ENCODE data around the gene ACSS1. TPM values are rescaled to one million over a fixed set of nuclear protein-coding genes. Genes with fewer than 3 reads are reported as not detected.

Gene ACSS1
- total RNA-seq, 1 experiment from 2014 or later = 0.51 TPM

- ChIA-PET POLR2A (interaction anchor here (0.7 kb wide), 1 partner anchor 181 kb away, joined by 3 read pairs; no protein-coding TSS in a partner anchor), CTCF (interaction anchor here (0.6 kb wide), 1 partner anchor 566 kb away, joined by 4 read pairs; no protein-coding TSS in a partner anchor)
- Mint-ChIP-seq H3K27ac (ENCODE audit: low read depth, unreplicated experiment) (no peak overlapping the region), H3K4me1 (ENCODE audit: insufficient read depth, unreplicated experiment) (no peaks in the 10 kb centered on the region), H3K9me3 (ENCODE audit: unreplicated experiment) (peaks cover 13% of the 10 kb centered on the region), H3K36me3 (ENCODE audit: insufficient read depth, unreplicated experiment) (peaks cover 69% of the 10 kb centered on the region), H3K4me3 (ENCODE audit: unreplicated experiment) (no peak overlapping the region), H3K27me3 (ENCODE audit: insufficient read depth, unreplicated experiment) (no peaks in the 10 kb centered on the region)
- BruUV-seq (replicated peaks) = no TSS peak
- DNase-seq (ENCODE audit: unreplicated experiment) = no peak
- TF ChIP-seq CTCF (IDR thresholded peaks at IDR 0.05; ENCODE audit: unreplicated experiment) = no peak
- intact Hi-C loops (cut with micrococcal nuclease) = no loop called here
Measured at GRCh38 chr20:24971376-24972101, 86.4 kb downstream of the ACSS1 start.

GRCh38 chr20:24970754-24971153 is 87.2 kb downstream of the ACSS1 start:
- no peak for DNase-seq (ENCODE audit: unreplicated experiment)
- intact Hi-C loops (cut with micrococcal nuclease) = no loop called here
- no peak overlapping the region for H3K27ac Mint-ChIP-seq (ENCODE audit: low read depth, unreplicated experiment)
- no peaks in the 10 kb centered on the region for H3K27me3 Mint-ChIP-seq (ENCODE audit: insufficient read depth, unreplicated experiment)
- H3K36me3 Mint-ChIP-seq (ENCODE audit: insufficient read depth, unreplicated experiment) = peaks cover 69% of the 10 kb centered on the region
- no TSS peak for BruUV-seq (replicated peaks)
- H3K4me3 Mint-ChIP-seq (ENCODE audit: unreplicated experiment) = no peak overlapping the region
- TF ChIP-seq CTCF (IDR thresholded peaks at IDR 0.05; ENCODE audit: unreplicated experiment) = no peak
- H3K4me1 Mint-ChIP-seq (ENCODE audit: insufficient read depth, unreplicated experiment) = no peaks in the 10 kb centered on the region
- CTCF ChIA-PET = no interaction called here
- H3K9me3 Mint-ChIP-seq (ENCODE audit: unreplicated experiment) = peaks cover 5% of the 10 kb centered on the region
- POLR2A ChIA-PET = interaction anchor here (0.7 kb wide), 1 partner anchor 8 kb away, joined by 4 read pairs; no protein-coding TSS in a partner anchor

DNA sequence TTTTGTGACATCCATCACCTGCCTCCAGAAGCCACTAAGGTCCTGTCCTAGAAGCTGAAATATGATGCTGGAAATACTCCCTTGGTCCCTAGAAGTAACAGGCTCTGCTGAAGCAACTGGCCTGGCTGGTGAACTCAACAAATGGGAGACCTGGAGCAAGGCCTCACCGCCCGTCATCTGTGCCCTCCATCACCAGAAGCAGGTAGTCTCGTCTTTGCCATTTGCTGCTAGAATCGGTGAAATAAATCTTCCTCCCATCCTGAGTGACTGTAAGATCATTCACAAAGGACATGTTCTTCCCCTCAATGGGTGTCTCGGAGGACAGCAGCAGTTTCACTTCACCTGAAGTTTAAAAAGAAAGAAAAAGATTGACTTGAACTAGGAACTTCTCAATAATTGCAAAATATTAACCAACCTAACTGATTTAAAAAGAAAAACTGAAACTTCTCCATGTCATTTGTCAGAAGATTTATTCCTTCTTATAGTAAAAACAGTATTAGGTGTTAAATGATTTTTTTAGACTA is 87.8 kb downstream of the ACSS1 start:
- no peak overlapping the region for H3K27ac Mint-ChIP-seq (ENCODE audit: low read depth, unreplicated experiment)
- no peaks in the 10 kb centered on the region for H3K27me3 Mint-ChIP-seq (ENCODE audit: insufficient read depth, unreplicated experiment)
- no peaks in the 10 kb centered on the region for H3K9me3 Mint-ChIP-seq (ENCODE audit: unreplicated experiment)
- no TSS peak for BruUV-seq (replicated peaks)
- TF ChIP-seq CTCF (IDR thresholded peaks at IDR 0.05; ENCODE audit: unreplicated experiment) = no peak
- ChIA-PET CTCF (interaction anchor here (0.7 kb wide), 1 partner anchor 1310 kb away, joined by 4 read pairs; no protein-coding TSS in a partner anchor), POLR2A (interaction anchor here (0.7 kb wide), 1 partner anchor 8 kb away, joined by 4 read pairs; no protein-coding TSS in a partner anchor)
- no peak overlapping the region for H3K4me3 Mint-ChIP-seq (ENCODE audit: unreplicated experiment)
- H3K4me1 Mint-ChIP-seq (ENCODE audit: insufficient read depth, unreplicated experiment) = no peaks in the 10 kb centered on the region
- intact Hi-C loops (cut with micrococcal nuclease) = no loop called here
- no peak for DNase-seq (ENCODE audit: unreplicated experiment)
- peaks cover 69% of the 10 kb centered on the region for H3K36me3 Mint-ChIP-seq (ENCODE audit: insufficient read depth, unreplicated experiment)

- Mint-ChIP-seq H3K27ac (ENCODE audit: low read depth, unreplicated experiment) (no peak overlapping the region), H3K36me3 (ENCODE audit: insufficient read depth, unreplicated experiment) (peaks cover 71% of the 10 kb centered on the region), H3K9me3 (ENCODE audit: unreplicated experiment) (no peaks in the 10 kb centered on the region), H3K4me1 (ENCODE audit: insufficient read depth, unreplicated experiment) (no peaks in the 10 kb centered on the region), H3K4me3 (ENCODE audit: unreplicated experiment) (no peak overlapping the region), H3K27me3 (ENCODE audit: insufficient read depth, unreplicated experiment) (no peaks in the 10 kb centered on the region)
- ChIA-PET CTCF (interaction anchor here (0.7 to 1.0 kb wide), 2 partner anchors 24 to 1309 kb away, joined by 3 to 4 read pairs; no protein-coding TSS in a partner anchor), POLR2A (no interaction called here)
- BruUV-seq (replicated peaks) = no TSS peak
- DNase-seq (ENCODE audit: unreplicated experiment) = no peak
- TF ChIP-seq CTCF (IDR thresholded peaks at IDR 0.05; ENCODE audit: unreplicated experiment) = no peak
- intact Hi-C loops (cut with micrococcal nuclease) = no loop called here
Measured at GRCh38 chr20:24969186-24970029, 88.5 kb downstream of the ACSS1 start.

All from MCF 10A (cell line).